Heart left ventricle (tissue), 13 donors: Measurements from ENCODE around the gene LORICRIN.

Experiments used
- CTCF ChIP-seq, 12 donors: fragments of 200-600 bp; sonication (generic) in 4 of 12; IDR thresholded peaks; one replicate each; pipeline versions ENCODE4 v1.5.0 to v1.8.0; 2018 to 2022; ENCODE audit warnings: antibody characterized with exemption in 12 of 12, mild to moderate bottlenecking in 5 of 12
- POLR2A ChIP-seq, 2 donors: fragments of 450-650 bp; IDR thresholded peaks; one replicate each; pipeline ENCODE4 v1.6.1; 2017; ENCODE audit warnings: antibody characterized with exemption in 2 of 2, mild to moderate bottlenecking in 2 of 2, moderate library complexity in 2 of 2
- donor health status: ischemic (EF 13 %, LVEDD 7.1; RV severe dilation, severe dysfunction).
- donor health status: DM: no; HTN: yes; CAD: no.
- donor health status: DM: no; HTN: no; CAD: no.
- donor health status: ischemic (EF 25% LVEDD 6.9; RV normal size, moderate dysfunction).
- donor health status: ischemic (EF 25% LVEDD 5.7; RV mildly dilated, moderate dysfunction).
- donor health status: ischemic (EF 35%, LVEDD 5.7; RV mildly dilated, moderate dysfunction).
- donor health status: nonischemic (EF 11% LVEDD 7.7; RV severe dilation, severe dysfunction).
- donor health status: DM: yes; HTN: yes; CAD: no.
- donor health status: PGD.
- donor health status: ischemic (EF 29% LVEDD 5.4; RV normal size, mild dysfunction).
- donor health status: nonischemic (EF 23%, LVEDD 6.1; RV moderate dilation, normal function).

- TF ChIP-seq POLR2A (IDR thresholded peaks at IDR 0.05): no peak
- no peak for TF ChIP-seq CTCF (IDR thresholded peaks at IDR 0.05)
These were observed 3.1 kb downstream of the LORICRIN start for GRCh38 chr1:153262462-153263157.
